Ishikawa (cell line): ENCODE measurements around the gene CBFA2T2.

Experiments
- CEBPB ChIP-seq: IDR thresholded peaks from 2 replicates; pipeline ENCODE4 v1.6.1; 2012
- CREB1 ChIP-seq: IDR thresholded peaks from 2 replicates; pipeline ENCODE4 v1.6.1; 2012; ENCODE audit warnings: low read depth
- EGR1 ChIP-seq: IDR thresholded peaks from 2 replicates; pipeline ENCODE4 v1.6.1; 2012
- EP300 ChIP-seq: IDR thresholded peaks from 2 replicates; pipeline ENCODE4 v1.6.1; 2012; ENCODE audit warnings: borderline replicate concordance
- FOXM1 ChIP-seq: IDR thresholded peaks from 2 replicates; pipeline ENCODE4 v1.6.1; 2012; ENCODE audit warnings: low read depth, borderline replicate concordance
- MAX ChIP-seq: IDR thresholded peaks from 2 replicates; pipeline ENCODE4 v1.6.1; 2012
- NFIC ChIP-seq: IDR thresholded peaks from 2 replicates; pipeline ENCODE4 v1.6.1; 2012
- RAD21 ChIP-seq: IDR thresholded peaks from 2 replicates; pipeline ENCODE4 v1.6.1; 2012; ENCODE audit warnings: low read depth
- REST ChIP-seq: IDR thresholded peaks from 2 replicates; pipeline ENCODE4 v1.6.1; 2012; ENCODE audit warnings: low read depth, mild to moderate bottlenecking
- TAF1 ChIP-seq: IDR thresholded peaks from 2 replicates; pipeline ENCODE4 v1.6.1; 2012; ENCODE audit warnings: low read depth, mild to moderate bottlenecking
- TCF12 ChIP-seq: IDR thresholded peaks from 2 replicates; pipeline ENCODE4 v1.6.1; 2012; ENCODE audit warnings: low read depth
- TEAD4 ChIP-seq: IDR thresholded peaks from 2 replicates; pipeline ENCODE4 v1.6.1; 2012
- USF1 ChIP-seq: IDR thresholded peaks from 2 replicates; pipeline ENCODE4 v1.6.1; 2012
- YY1 ChIP-seq: IDR thresholded peaks from 2 replicates; pipeline ENCODE4 v1.6.1; 2012; ENCODE audit warnings: low read depth
- ZBTB7A ChIP-seq: IDR thresholded peaks from 2 replicates; pipeline ENCODE4 v1.6.1; 2012; ENCODE audit warnings: low read depth

Gene CBFA2T2

GRCh38 chr20:33472868-33473435 is 16.9 kb upstream of the CBFA2T2 start:
- TF ChIP-seq CREB1 (no peak), EP300 (no peak), RAD21 (no peak), TEAD4 (no peak), MAX (no peak), USF1 (no peak), TAF1 (no peak), YY1 (no peak)

GRCh38 chr20:33474097-33474873 is 15.6 kb upstream of the CBFA2T2 start:
- TF ChIP-seq CEBPB (no peak), YY1 (no peak), NFIC (no peak), TCF12 (no peak), TAF1 (no peak), EP300 (no peak), EGR1 (no peak)

DNA sequence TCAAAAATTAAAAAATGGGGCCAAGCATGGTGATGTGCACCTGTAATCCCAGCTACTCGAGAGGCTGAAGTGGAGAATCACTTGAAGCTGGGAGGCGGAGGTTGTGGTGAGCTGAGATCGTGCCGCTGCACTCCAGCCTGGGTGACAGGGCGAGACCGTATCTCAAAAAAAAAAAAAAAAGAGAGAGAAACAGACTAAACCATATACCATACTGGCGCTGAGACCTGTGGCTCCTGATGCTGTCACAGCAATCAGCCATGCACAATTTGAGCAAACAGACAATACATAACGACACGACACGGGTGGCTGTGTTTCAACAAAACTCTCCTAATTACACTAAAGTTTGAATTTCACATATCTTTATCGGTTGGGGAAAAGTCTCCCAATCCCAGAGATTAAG is 14.9 kb upstream of the CBFA2T2 start:
- no peak for TF ChIP-seq TAF1
- no peak for TF ChIP-seq ZBTB7A
- TF ChIP-seq EP300, result no peak
- no peak for TF ChIP-seq FOXM1
- no peak for TF ChIP-seq REST
- TF ChIP-seq TCF12, result no peak
- no peak for TF ChIP-seq MAX
- TF ChIP-seq CREB1, result no peak
- no peak for TF ChIP-seq NFIC
- no peak for TF ChIP-seq USF1

- TF ChIP-seq NFIC, result no peak
- no peak for TF ChIP-seq TEAD4
- no peak for TF ChIP-seq MAX
- TF ChIP-seq EGR1, result no peak
Observed at GRCh38 chr20:33475381-33476152, 14.3 kb upstream of the CBFA2T2 start.

DNA sequence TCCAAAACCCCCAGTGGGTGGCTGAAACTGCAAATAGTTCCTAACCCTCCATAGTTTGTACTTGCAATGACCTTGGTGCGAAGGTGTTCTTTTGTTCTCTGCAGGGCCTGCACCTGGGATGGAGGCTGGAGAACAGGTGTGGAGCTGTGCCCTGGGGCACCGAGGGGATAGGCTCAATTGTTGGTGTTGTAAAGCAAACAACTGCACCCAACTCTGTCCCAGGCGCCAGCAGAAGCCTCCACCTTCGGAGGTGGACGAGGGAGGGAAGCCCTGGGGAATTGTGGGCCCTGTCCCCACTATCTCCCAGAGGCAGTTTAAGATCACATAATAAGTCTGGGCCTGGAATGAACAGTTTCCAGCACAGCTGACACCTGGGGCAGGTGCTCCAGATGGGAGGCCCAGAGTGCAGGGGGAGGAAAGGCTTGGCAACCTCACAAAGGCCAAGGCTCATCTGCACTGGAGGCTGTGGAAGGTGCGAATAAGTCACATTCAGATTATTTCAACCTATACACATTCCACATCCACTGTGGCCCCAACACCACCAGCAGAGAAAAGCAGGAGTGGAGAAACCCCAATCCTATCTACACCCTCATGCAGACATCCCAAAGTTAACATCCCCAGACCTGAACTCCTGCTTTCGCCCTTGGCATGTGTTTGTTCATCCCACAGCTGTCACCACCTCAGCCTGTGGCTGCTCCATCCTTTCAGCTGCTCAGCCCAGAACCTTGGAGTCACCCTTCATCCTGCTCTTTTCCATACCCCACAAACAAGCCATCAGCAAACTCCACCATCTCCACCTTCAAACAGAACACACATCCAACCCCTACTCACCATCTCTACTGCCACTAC is 12.3 kb upstream of the CBFA2T2 start:
- TF ChIP-seq CREB1, result no peak
- no peak for TF ChIP-seq CEBPB
- no peak for TF ChIP-seq ZBTB7A
- no peak for TF ChIP-seq TCF12
- TF ChIP-seq RAD21, result no peak
- TF ChIP-seq USF1, result no peak
- TF ChIP-seq TEAD4, result no peak

- TF ChIP-seq CREB1, result no peak
- TF ChIP-seq TAF1, result no peak
- no peak for TF ChIP-seq EP300
- TF ChIP-seq REST, result no peak
- no peak for TF ChIP-seq TCF12
- TF ChIP-seq NFIC, result no peak
Observed at GRCh38 chr20:33480048-33480447, 9.8 kb upstream of the CBFA2T2 start.
